ENCODE measurements around the gene PLXNA2.

PLXNA2 gene

GRCh38 chr1:207988326-207989165, 255.6 kb downstream of the PLXNA2 start:
- DNase-seq: no peak

- DNase-seq: no peak
Measured at GRCh38 chr1:207987164-207987563, 257.0 kb downstream of the PLXNA2 start.

- no peak for DNase-seq
Measured at GRCh38 chr1:207985996-207986395, 258.2 kb downstream of the PLXNA2 start.

- DNase-seq: no peak
Measured at GRCh38 chr1:207984831-207985572, 259.2 kb downstream of the PLXNA2 start.

GRCh38 chr1:207983044-207983635, 261.0 kb downstream of the PLXNA2 start:
- no peak for DNase-seq

- no peak for DNase-seq
Measured at GRCh38 chr1:207981976-207982375, 262.2 kb downstream of the PLXNA2 start.

GRCh38 chr1:207978441-207978840, 265.7 kb downstream of the PLXNA2 start:
- no peak for DNase-seq

GRCh38 chr1:207977876-207978275, 266.3 kb downstream of the PLXNA2 start:
- DNase-seq: no peak

- no peak for DNase-seq
Measured at GRCh38 chr1:207973898-207974568, 270.2 kb downstream of the PLXNA2 start.

- DNase-seq: no peak
Measured at GRCh38 chr1:207972337-207972736, 271.8 kb downstream of the PLXNA2 start.
